GM19372 (cell line): ENCODE data around the gene NCOA6.

Source experiments
- ATAC-seq: cut with Tn5 transposase; IDR thresholded peaks from one replicate; pipeline ENCODE4 v1.9.1; 2021; ENCODE audit warnings: mild to moderate bottlenecking, low read depth, moderate library complexity; ENCODE audit not compliant: unreplicated experiment

The NCOA6 gene

DNA sequence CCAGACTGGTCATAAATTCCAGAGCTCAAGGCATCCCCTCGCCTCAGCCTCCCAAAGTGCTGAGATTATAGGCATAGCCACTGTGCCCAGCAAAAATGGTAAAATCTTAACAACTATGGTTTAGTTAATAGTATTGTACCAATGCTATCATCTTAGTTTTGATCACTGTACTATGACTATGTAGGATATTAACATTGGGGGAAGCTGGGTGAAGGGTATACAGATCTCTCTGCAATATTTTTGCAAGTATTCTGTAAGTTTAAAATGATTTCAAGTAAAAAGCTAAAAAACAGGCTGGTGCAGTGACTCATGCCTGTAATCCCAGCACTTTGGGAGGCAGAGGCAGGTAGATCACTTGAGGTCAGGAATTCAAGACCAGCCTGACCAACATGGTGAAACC, 156.4 kb downstream of the NCOA6 start:
- no peak for ATAC-seq
